Cardiac septum (tissue), 1 donor: ENCODE measurements around the gene FCHSD2. TPM values are rescaled to one million over a fixed set of nuclear protein-coding genes. Genes with fewer than 3 reads are reported as not detected.
"Not testable (repeated sequence)": the region's sequence is repeated elsewhere in the genome, so short reads cannot be mapped to it uniquely, and the experiment has no call there.

Experiments
- DNase-seq: peaks from one replicate; pipeline ENCODE4 v3.0.0-alpha.2; 2020; ENCODE audit warnings: low spot score
- intact Hi-C: fragments of 100-400 bp; cut with DNase I; formaldehyde crosslinking; loops from one replicate; pipeline ENCODE4 v1.14.0; 2022
- total RNA-seq: library from RNA; stranded (reverse); fragmentation: NEBNext Ultra II Directional; extraction: Animal tissue kit (Norgen Biotek cat#: 25700); gene quantifications from one replicate; pipeline ENCODE4 v1.2.1, GENCODE V29; 2021
- donor health status: DM: no; HTN: no; CAD: no.

Gene FCHSD2
- total RNA-seq, 1 donor from 2014 or later, result 56.6 TPM

- no peak for DNase-seq
- intact Hi-C loops, result no loop called here
Measured at GRCh38 chr11:72864702-72865655, 277.1 kb downstream of the FCHSD2 start.

- intact Hi-C loops, result no loop called here
- no peak for DNase-seq
Measured at GRCh38 chr11:72863916-72864315, 278.2 kb downstream of the FCHSD2 start.

- intact Hi-C loops, result no loop called here
Measured at GRCh38 chr11:72863091-72863490, 279.0 kb downstream of the FCHSD2 start.

GRCh38 chr11:72860592-72860991, 281.5 kb downstream of the FCHSD2 start:
- intact Hi-C loops, result no loop called here

More at GRCh38 chr11:72863091-72863490, 279.0 kb downstream of the FCHSD2 start:
- DNase-seq, result no peak

GRCh38 chr11:72860010-72860409, 282.1 kb downstream of the FCHSD2 start:
- no peak for DNase-seq
- intact Hi-C loops, result no loop called here

More at GRCh38 chr11:72860592-72860991, 281.5 kb downstream of the FCHSD2 start:
- DNase-seq, result no peak

- intact Hi-C loops, result loop anchor here (5.0 kb wide), 1 partner anchor 283 kb away; the partner anchor contains the start of gene FCHSD2
- DNase-seq, result no peak
Measured at GRCh38 chr11:72859126-72859525, 283.0 kb downstream of the FCHSD2 start.

GRCh38 chr11:72858267-72858666, 283.9 kb downstream of the FCHSD2 start:
- DNase-seq, result not testable (repeated sequence)
- intact Hi-C loops, result loop anchor here (5.0 kb wide), 1 partner anchor 284 kb away; the partner anchor contains the start of gene FCHSD2

- intact Hi-C loops, result loop anchor here (5.0 kb wide), 1 partner anchor 286 kb away; the partner anchor contains the start of gene FCHSD2
- DNase-seq, result no peak
Measured at GRCh38 chr11:72856551-72857345, 285.4 kb downstream of the FCHSD2 start.

- no peak for DNase-seq
- intact Hi-C loops, result loop anchor here (5.0 kb wide), 1 partner anchor 286 kb away; the partner anchor contains the start of gene FCHSD2
Measured at GRCh38 chr11:72856065-72856464, 286.1 kb downstream of the FCHSD2 start.

- intact Hi-C loops, result no loop called here
- no peak for DNase-seq
Measured at GRCh38 chr11:72851726-72852125, 290.4 kb downstream of the FCHSD2 start.

GRCh38 chr11:72850832-72851231, 291.3 kb downstream of the FCHSD2 start:
- intact Hi-C loops, result no loop called here
- DNase-seq, result no peak

GRCh38 chr11:72848846-72849466, 293.2 kb downstream of the FCHSD2 start:
- no peak for DNase-seq
- intact Hi-C loops, result no loop called here

GRCh38 chr11:72844356-72844755, 297.8 kb downstream of the FCHSD2 start:
- intact Hi-C loops, result no loop called here

GRCh38 chr11:72842653-72843330, 299.3 kb downstream of the FCHSD2 start:
- intact Hi-C loops, result no loop called here
- no peak for DNase-seq

More at GRCh38 chr11:72844356-72844755, 297.8 kb downstream of the FCHSD2 start:
- DNase-seq, result no peak

- intact Hi-C loops, result no loop called here
- DNase-seq, result no peak
Measured at GRCh38 chr11:72842126-72842525, 300.0 kb downstream of the FCHSD2 start.

GRCh38 chr11:72841397-72841796, 300.7 kb downstream of the FCHSD2 start:
- no peak for DNase-seq
- intact Hi-C loops, result no loop called here

GRCh38 chr11:72840780-72841179, 301.3 kb downstream of the FCHSD2 start:
- no peak for DNase-seq
- intact Hi-C loops, result no loop called here

GRCh38 chr11:72838691-72839305, 303.3 kb downstream of the FCHSD2 start:
- intact Hi-C loops, result no loop called here
- no peak for DNase-seq

GRCh38 chr11:72836111-72836510, 306.0 kb downstream of the FCHSD2 start:
- no peak for DNase-seq
- intact Hi-C loops, result no loop called here
